T-cell (primary cell): Measurements from ENCODE around the gene SIRPA. TPM values are rescaled to one million over a fixed set of nuclear protein-coding genes. Genes with fewer than 3 reads are reported as not detected.

Experiments
- ATAC-seq, 4 experiments: fragments of 200-7000 bp in 3 of 4; fragments of 150-1000 bp in 1 of 4; cut with Tn5 transposase; replicated peaks in 1 of 4; 1 replicate in 3 of 4; 2 replicates in 1 of 4; pipeline ENCODE4 v1.10.0; 2021; ENCODE audit warnings: moderate library complexity in 3 of 4, mild to moderate bottlenecking in 2 of 4, moderate number of reproducible peaks in 1 of 4
- CTCF ChIA-PET, 2 donors: fragments of 300-600 bp; sonication (Branson Sonifier 250); formaldehyde crosslinking; loops; one replicate each; lab custom pipeline; 2022; ENCODE audit warnings: antibody characterized with exemption in 2 of 2; lab: Charles Lee
- POLR2A ChIA-PET, 2 donors: fragments of 300-600 bp; sonication (Branson Sonifier 250); formaldehyde crosslinking; loops; one replicate each; lab custom pipeline; 2022; ENCODE audit warnings: antibody characterized with exemption in 2 of 2; lab: Charles Lee
- DNase-seq, 35 experiments: peaks; one replicate each; pipeline versions ENCODE4 v3.0.0 to v3.0.0-alpha.2; 2013 to 2023
- H3K27ac ChIP-seq: one replicate; pipeline ENCODE4 v1.5.1; 2013; ENCODE audit warnings: low read length
- H3K27me3 ChIP-seq, 2 experiments: replicated peaks in 1 of 2; 1 replicate in 1 of 2; 2 replicates in 1 of 2; pipeline versions ENCODE4 v1.6.1 to v1.7.0; 2013; ENCODE audit warnings: low read length in 1 of 2, mixed read lengths in 1 of 2; ENCODE audit not compliant: control insufficient read depth in 2 of 2, insufficient read depth in 2 of 2; ENCODE audit errors: extremely low read depth in 1 of 2
- H3K36me3 ChIP-seq, 2 donors: 1 replicate in 1 of 2; 2 replicates in 1 of 2; pipeline versions ENCODE4 v1.6.1 to v1.7.0; 2013; ENCODE audit warnings: low read length in 1 of 2; ENCODE audit not compliant: control insufficient read depth in 2 of 2, insufficient read depth in 1 of 2; ENCODE audit errors: extremely low read depth in 1 of 2
- H3K4me1 ChIP-seq, 2 experiments: 1 replicate in 1 of 2; 2 replicates in 1 of 2; pipeline versions ENCODE4 v1.6.1 to v1.7.0; 2013; ENCODE audit warnings: low read length in 2 of 2, mixed read lengths in 1 of 2; ENCODE audit not compliant: insufficient read depth in 2 of 2, control insufficient read depth in 1 of 2; ENCODE audit errors: extremely low read depth in 1 of 2
- H3K4me3 ChIP-seq, 2 donors: 1 replicate in 1 of 2; 2 replicates in 1 of 2; pipeline versions ENCODE4 v1.5.1 to v1.7.0; 2013; ENCODE audit warnings: mild to moderate bottlenecking in 2 of 2, low read length in 1 of 2, moderate library complexity in 1 of 2; ENCODE audit not compliant: control insufficient read depth in 1 of 2; ENCODE audit errors: extremely low read depth in 1 of 2
- H3K9me3 ChIP-seq: 2 replicates; pipeline ENCODE4 v1.7.0; 2013
- H3K27ac Mint-ChIP-seq, 2 donors: one replicate each; pipeline ENCODE4 v1.8.0; 2020 to 2021; ENCODE audit warnings: mild to moderate bottlenecking in 2 of 2, mixed read lengths in 2 of 2
- H3K27me3 Mint-ChIP-seq, 2 donors: one replicate each; pipeline ENCODE4 v1.8.0; 2021 to 2022; ENCODE audit warnings: mixed read lengths in 2 of 2
- H3K36me3 Mint-ChIP-seq: one replicate; pipeline ENCODE4 v1.8.0; 2021; ENCODE audit warnings: mixed read lengths
- H3K4me1 Mint-ChIP-seq, 3 donors: one replicate each; pipeline ENCODE4 v1.8.0; 2020 to 2022; ENCODE audit warnings: mixed read lengths in 3 of 3, mild to moderate bottlenecking in 1 of 3
- H3K4me3 Mint-ChIP-seq, 3 donors: one replicate each; pipeline ENCODE4 v1.8.0; 2020 to 2022; ENCODE audit warnings: mild to moderate bottlenecking in 3 of 3, mixed read lengths in 3 of 3, moderate library complexity in 3 of 3
- H3K9me3 Mint-ChIP-seq, 3 donors: one replicate each; pipeline ENCODE4 v1.8.0; 2020 to 2022; ENCODE audit warnings: mixed read lengths in 3 of 3
- WGBS: methylation state at CpG from one replicate; pipeline ENCODE4 v1.1.5; 2013; ENCODE audit warnings: missing lambda C conversion rate; ENCODE audit not compliant: insufficient coverage; 5-methylcytosine and 5-hydroxymethylcytosine counted together
- total RNA-seq, 35 experiments: library from RNA in 6 of 35; stranded (reverse) in 6 of 35; fragments of 120-200 nt in 1 of 35; gene quantifications; one replicate each; pipeline versions ENCODE4 v1.2.1 to v1.2.4 and lab custom pipeline; 2013 to 2026

The SIRPA gene
- total RNA-seq, 5 donors from 2014 or later (not counting 1 experiment from before 2014, with no cell fraction given) = 0.15 to 0.72 (median 0.50) TPM; not detected in 1

- H3K27ac Mint-ChIP-seq = no peak overlapping the region
- Histone ChIP-seq H3K36me3 (no peaks in the 10 kb centered on the region), H3K4me1 (no peaks in the 10 kb centered on the region), H3K9me3 (no peaks in the 10 kb centered on the region), H3K27ac (no peak overlapping the region), H3K27me3 (peaks cover 0 to 42% of the 10 kb centered on the region in 2 experiments), H3K4me3 (no peak overlapping the region)
- WGBS = 81% methylated on average over 3 of the region's 7 CpGs
- DNase-seq (no peak), ATAC-seq (no peak)
- no peak overlapping the region for H3K4me3 Mint-ChIP-seq
- H3K4me1 Mint-ChIP-seq = peaks cover 0 to 3% (median 0%) of the 10 kb centered on the region in 3 donors
- POLR2A ChIA-PET = no interaction called here
- H3K36me3 Mint-ChIP-seq = no peaks in the 10 kb centered on the region
- CTCF ChIA-PET = no interaction called here
- peaks cover 15 to 21% of the 10 kb centered on the region in 2 donors for H3K27me3 Mint-ChIP-seq
- H3K9me3 Mint-ChIP-seq = peaks cover 0 to 4% (median 0%) of the 10 kb centered on the region in 3 donors
These were observed 23.3 kb upstream of the SIRPA start for GRCh38 chr20:1871807-1872458.

GRCh38 chr20:1872459-1873097, 22.6 kb upstream of the SIRPA start:
- POLR2A ChIA-PET = no interaction called here
- CTCF ChIA-PET = no interaction called here
- H3K36me3 ChIP-seq = no peaks in the 10 kb centered on the region
- H3K27me3 ChIP-seq = peaks cover 0 to 38% of the 10 kb centered on the region in 2 experiments
- DNase-seq = no peak
- peaks cover 11 to 18% of the 10 kb centered on the region in 2 donors for H3K27me3 Mint-ChIP-seq
- peaks cover 0 to 3% (median 0%) of the 10 kb centered on the region in 3 donors for H3K4me1 Mint-ChIP-seq
- no peak for ATAC-seq
- peaks cover 0 to 4% (median 0%) of the 10 kb centered on the region in 3 donors for H3K9me3 Mint-ChIP-seq
- no peaks in the 10 kb centered on the region for H3K4me1 ChIP-seq
- 83% methylated on average over 1 of the region's 3 CpGs for WGBS
- no peak overlapping the region for H3K27ac Mint-ChIP-seq
- no peak overlapping the region for H3K27ac ChIP-seq
- H3K9me3 ChIP-seq = no peaks in the 10 kb centered on the region
- H3K36me3 Mint-ChIP-seq = no peaks in the 10 kb centered on the region
- no peak overlapping the region for H3K4me3 Mint-ChIP-seq
- H3K4me3 ChIP-seq = no peak overlapping the region

- H3K4me1 ChIP-seq = no peaks in the 10 kb centered on the region
- Mint-ChIP-seq H3K27me3 (peaks cover 3 to 12% of the 10 kb centered on the region in 2 donors), H3K4me3 (no peak overlapping the region), H3K27ac (no peak overlapping the region), H3K9me3 (peaks cover 0 to 4% (median 0%) of the 10 kb centered on the region in 3 donors), H3K36me3 (no peaks in the 10 kb centered on the region), H3K4me1 (peaks cover 0 to 3% (median 0%) of the 10 kb centered on the region in 3 donors)
- H3K27me3 ChIP-seq = peaks cover 0 to 29% of the 10 kb centered on the region in 2 experiments
- no peak overlapping the region for H3K4me3 ChIP-seq
- no peak for ATAC-seq
- H3K27ac ChIP-seq = no peak overlapping the region
- no peaks in the 10 kb centered on the region for H3K9me3 ChIP-seq
- POLR2A ChIA-PET = no interaction called here
- DNase-seq = no peak
- WGBS = 84% methylated on average over 16 of the region's 19 CpGs
- H3K36me3 ChIP-seq = no peaks in the 10 kb centered on the region
- CTCF ChIA-PET = no interaction called here
These were observed 20.6 kb upstream of the SIRPA start for GRCh38 chr20:1874450-1875182.

- Mint-ChIP-seq H3K4me3 (no peak overlapping the region), H3K27me3 (peaks cover 6 to 7% of the 10 kb centered on the region in 2 donors), H3K27ac (no peak overlapping the region), H3K9me3 (peaks cover 0 to 4% (median 0%) of the 10 kb centered on the region in 3 donors), H3K4me1 (peaks cover 0 to 3% (median 0%) of the 10 kb centered on the region in 3 donors), H3K36me3 (no peaks in the 10 kb centered on the region)
- ChIA-PET POLR2A (no interaction called here), CTCF (no interaction called here)
- ATAC-seq = no peak
- Histone ChIP-seq H3K36me3 (no peaks in the 10 kb centered on the region), H3K27me3 (peaks cover 0 to 29% of the 10 kb centered on the region in 2 experiments), H3K4me1 (no peaks in the 10 kb centered on the region), H3K4me3 (no peak overlapping the region), H3K9me3 (no peaks in the 10 kb centered on the region), H3K27ac (no peak overlapping the region)
- WGBS = 60% methylated on average over 1 of the region's 4 CpGs
- no peak for DNase-seq
These were observed 20.0 kb upstream of the SIRPA start for GRCh38 chr20:1875183-1875554.

- no peaks in the 10 kb centered on the region for H3K36me3 ChIP-seq
- H3K27me3 Mint-ChIP-seq = peaks cover 2 to 8% of the 10 kb centered on the region in 2 donors
- H3K4me1 ChIP-seq = no peaks in the 10 kb centered on the region
- DNase-seq = no peak
- ATAC-seq = no peak
- no peaks in the 10 kb centered on the region for H3K36me3 Mint-ChIP-seq
- no peak overlapping the region for H3K4me3 ChIP-seq
- H3K4me1 Mint-ChIP-seq = peaks cover 0 to 1% (median 0%) of the 10 kb centered on the region in 3 donors
- no peak overlapping the region for H3K27ac Mint-ChIP-seq
- ChIA-PET POLR2A (no interaction called here), CTCF (no interaction called here)
- no peak overlapping the region for H3K27ac ChIP-seq
- H3K27me3 ChIP-seq = peaks cover 0 to 25% of the 10 kb centered on the region in 2 experiments
- peaks cover 0 to 4% (median 0%) of the 10 kb centered on the region in 3 donors for H3K9me3 Mint-ChIP-seq
- H3K4me3 Mint-ChIP-seq = no peak overlapping the region
- H3K9me3 ChIP-seq = no peaks in the 10 kb centered on the region
- WGBS = 93% methylated on average over 3 of the region's 7 CpGs
These were observed 19.4 kb upstream of the SIRPA start for GRCh38 chr20:1875762-1876161.

GRCh38 chr20:1876217-1876921, 18.8 kb upstream of the SIRPA start:
- H3K4me3 ChIP-seq = no peak overlapping the region
- WGBS = 83% methylated on average over 4 of the region's 7 CpGs
- ATAC-seq = no peak
- ChIA-PET CTCF (no interaction called here), POLR2A (no interaction called here)
- no peak overlapping the region for H3K27ac ChIP-seq
- H3K9me3 Mint-ChIP-seq = peaks cover 0 to 4% (median 0%) of the 10 kb centered on the region in 3 donors
- DNase-seq = no peak
- H3K36me3 ChIP-seq = no peaks in the 10 kb centered on the region
- no peak overlapping the region for H3K27ac Mint-ChIP-seq
- H3K27me3 Mint-ChIP-seq = peaks cover 0 to 8% of the 10 kb centered on the region in 2 donors
- H3K4me1 Mint-ChIP-seq = no peaks in the 10 kb centered on the region
- H3K36me3 Mint-ChIP-seq = no peaks in the 10 kb centered on the region
- no peaks in the 10 kb centered on the region for H3K9me3 ChIP-seq
- no peak overlapping the region for H3K4me3 Mint-ChIP-seq
- peaks cover 0 to 19% of the 10 kb centered on the region in 2 experiments for H3K27me3 ChIP-seq
- H3K4me1 ChIP-seq = no peaks in the 10 kb centered on the region
